ENCODE data around the gene CUX1. TPM values are rescaled to one million over a fixed set of nuclear protein-coding genes. Genes with fewer than 3 reads are reported as not detected.
A peak's percentile ranks its signal among the peaks of the same experiment; 100 is the strongest.

The CUX1 gene
- total and polyA plus RNA-seq, 10 of the 15 experiments (the other 5 are each of a cell fraction or from before 2014, with no cell fraction given), result 6.1 to 48.6 (median 25.9) TPM

DNA sequence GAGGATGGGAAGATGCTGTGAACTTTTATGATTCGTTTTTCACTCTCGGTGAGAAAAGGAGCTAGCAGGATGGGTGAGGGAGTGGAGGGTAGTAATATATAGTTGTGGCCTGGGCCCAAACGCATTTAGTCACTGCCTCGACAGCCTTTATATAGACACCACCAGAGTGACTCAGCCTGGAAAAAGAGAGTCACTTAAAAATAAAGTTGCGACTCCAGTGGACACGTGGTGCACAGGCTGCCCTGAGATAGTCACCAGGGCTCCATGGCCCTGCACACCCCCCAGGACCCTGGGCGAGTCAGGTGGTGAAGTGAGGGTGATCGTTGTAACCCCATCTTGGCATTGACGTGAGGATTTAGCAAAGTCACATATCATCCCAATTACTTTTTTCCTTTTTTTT is 106.7 kb downstream of the CUX1 start:
- H3K4me2 ChIP-seq (ENCODE audit: control insufficient read depth, insufficient read depth), result no peak overlapping the region

DNA sequence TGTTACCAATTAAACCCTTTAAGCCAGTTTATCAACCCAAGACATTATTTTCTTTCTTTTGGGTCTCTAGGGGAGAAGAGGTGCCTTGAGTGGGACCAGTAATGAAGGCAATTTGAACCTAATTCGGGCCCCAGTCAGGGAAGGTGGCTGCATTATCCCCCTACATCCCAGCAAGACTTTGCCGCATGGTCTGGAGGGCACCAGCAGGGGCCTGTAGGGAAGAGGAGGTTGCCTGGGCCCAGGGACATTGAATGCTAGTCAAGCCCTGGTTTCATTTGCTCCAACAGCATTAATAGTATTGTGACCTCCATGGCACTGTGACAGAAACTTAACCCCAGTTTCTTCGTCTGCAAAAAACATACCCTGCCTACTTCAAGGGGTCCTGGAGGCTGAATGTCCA is 108.8 kb downstream of the CUX1 start:
- Histone ChIP-seq H3K4me3 (no peak overlapping the region), H3K9me3 (replicated peaks; ENCODE audit: control insufficient read depth, insufficient read depth, low read length) (peaks cover 11% of the 10 kb centered on the region; the same call in 2 of the 3 replicates), H3K27me3 (replicated peaks in 1 of 2; ENCODE audit: control insufficient read depth in 2 of 2, insufficient read depth in 2 of 2, low read length in 1 of 2) (no peaks in the 10 kb centered on the region), H3K9ac (ENCODE audit: control insufficient read depth, insufficient read depth, low read length) (no peak overlapping the region), H3K79me2 (ENCODE audit: control insufficient read depth, insufficient read depth, low read length) (peaks cover under 1% of the 10 kb centered on the region; the same call in 1 of the 2 replicates), H3K36me3 (ENCODE audit: control insufficient read depth in 2 of 2, insufficient read depth in 2 of 2, low read length in 1 of 2) (peaks cover 0 to 11% of the 10 kb centered on the region in 2 experiments; a peak in 3 of 4 replicates), H4K20me1 (ENCODE audit: control insufficient read depth, insufficient read depth) (no peaks in the 10 kb centered on the region; the same call in 1 of the 2 replicates), H3K27ac (ENCODE audit: control insufficient read depth, insufficient read depth) (no peak overlapping the region), H3K4me1 (ENCODE audit: control insufficient read depth, insufficient read depth, low read length) (no peaks in the 10 kb centered on the region), H3K4me2 (ENCODE audit: control insufficient read depth, insufficient read depth) (no peak overlapping the region), H2AFZ (ENCODE audit: control insufficient read depth, low read depth, low read length) (no peak overlapping the region)
- WGBS (ENCODE audit: insufficient coverage, insufficient replicate concordance, low lambda C conversion rate, missing lambda C conversion rate), result 93% methylated on average over 3 of the region's 3 CpGs
- intact Hi-C loops (cut with micrococcal nuclease; ENCODE audit: unreplicated experiment), result no loop called here
- POLR2A ChIA-PET, result no interaction called here
- CTCF ChIA-PET, result no interaction called here
- in situ Hi-C loops (cut with MboI), result no loop called here
- SMC1A ChIA-PET (ENCODE audit: uncharacterized antibody, unreplicated experiment), result no interaction called here
- BruUV-seq (replicated peaks), result TSS peak; percentile 9
- no peak for DNase-seq (ENCODE audit: low read depth, low spot score)
- no peak for FAIRE-seq
- RAD21 ChIA-PET (ENCODE audit: unreplicated experiment), result no interaction called here
- no peak for ATAC-seq
- TF ChIP-seq ZNF592 (IDR thresholded peaks at IDR 0.05) (no peak), POLR2AphosphoS5 (IDR thresholded peaks at IDR 0.05; ENCODE audit: low read length) (no peak), SMARCA5 (IDR thresholded peaks at IDR 0.05) (no peak), KDM1A (IDR thresholded peaks at IDR 0.05; ENCODE audit: borderline replicate concordance) (no peak), E2F8 (IDR thresholded peaks at IDR 0.05; ENCODE audit: low read depth, partially characterized antibody) (no peak), RBBP5 (conservative IDR thresholded peaks at IDR 0.05) (no peak), JUND (IDR thresholded peaks at IDR 0.05; ENCODE audit: low read depth, low read length) (no peak)

More for the DNA sequence above, 106.7 kb downstream of the CUX1 start:
- DNase-seq (ENCODE audit: low read depth, low spot score), result no peak
- peaks cover 2 to 9% of the 10 kb centered on the region in 2 experiments; a peak in 3 of 4 replicates for H3K36me3 ChIP-seq (ENCODE audit: control insufficient read depth in 2 of 2, insufficient read depth in 2 of 2, low read length in 1 of 2)
- ChIA-PET POLR2A (no interaction called here), RAD21 (ENCODE audit: unreplicated experiment) (no interaction called here), SMC1A (ENCODE audit: uncharacterized antibody, unreplicated experiment) (no interaction called here), CTCF (no interaction called here)
- in situ Hi-C loops (cut with MboI), result no loop called here
- no peak overlapping the region for H3K4me3 ChIP-seq
- H3K4me1 ChIP-seq (ENCODE audit: control insufficient read depth, insufficient read depth, low read length), result no peaks in the 10 kb centered on the region
- no peak for TF ChIP-seq POLR2AphosphoS5 (IDR thresholded peaks at IDR 0.05; ENCODE audit: low read length)
- TF ChIP-seq IRF3 (IDR thresholded peaks at IDR 0.05), result no peak
- no peak overlapping the region for H3K27ac ChIP-seq (ENCODE audit: control insufficient read depth, insufficient read depth)
- no peaks in the 10 kb centered on the region; the same call in 1 of the 2 replicates for H4K20me1 ChIP-seq (ENCODE audit: control insufficient read depth, insufficient read depth)
- BruUV-seq (replicated peaks), result no TSS peak
- ATAC-seq, result no peak
- no peaks in the 10 kb centered on the region; the same call in 2 of the 3 replicates for H3K9me3 ChIP-seq (replicated peaks; ENCODE audit: control insufficient read depth, insufficient read depth, low read length)
- no peak for FAIRE-seq
- H3K79me2 ChIP-seq (ENCODE audit: control insufficient read depth, insufficient read depth, low read length), result 0 out of 2 replicates have a peak, but pooled peaks cover 2% of the 10 kb centered on the region
- no peak overlapping the region for H3K9ac ChIP-seq (ENCODE audit: control insufficient read depth, insufficient read depth, low read length)
- no peaks in the 10 kb centered on the region for H3K27me3 ChIP-seq (replicated peaks in 1 of 2; ENCODE audit: control insufficient read depth in 2 of 2, insufficient read depth in 2 of 2, low read length in 1 of 2)
- no peak overlapping the region for H2AFZ ChIP-seq (ENCODE audit: control insufficient read depth, low read depth, low read length)
- WGBS (ENCODE audit: insufficient coverage, insufficient replicate concordance, low lambda C conversion rate, missing lambda C conversion rate), result 56% methylated on average over 9 of the region's 9 CpGs
- intact Hi-C loops (cut with micrococcal nuclease; ENCODE audit: unreplicated experiment), result no loop called here
